NCI-H187 treated with DMSO at 0.1 percent for 48 hours (cell line): ENCODE results near the gene DNAJC4.

Experiments used
- DNase-seq: peaks from one replicate; lab custom pipeline; 2025; lab: John Stamatoyannopoulos, UW

Gene DNAJC4, protein sequence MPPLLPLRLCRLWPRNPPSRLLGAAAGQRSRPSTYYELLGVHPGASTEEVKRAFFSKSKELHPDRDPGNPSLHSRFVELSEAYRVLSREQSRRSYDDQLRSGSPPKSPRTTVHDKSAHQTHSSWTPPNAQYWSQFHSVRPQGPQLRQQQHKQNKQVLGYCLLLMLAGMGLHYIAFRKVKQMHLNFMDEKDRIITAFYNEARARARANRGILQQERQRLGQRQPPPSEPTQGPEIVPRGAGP

GRCh38 chr11:64230171-64230984, at the start of gene DNAJC4:
DNAJC4 (plus strand) TSS chr11:64230548; CDS start chr11:64230855, 307 bp downstream.
- DNase-seq = peak; percentile 71

DNA sequence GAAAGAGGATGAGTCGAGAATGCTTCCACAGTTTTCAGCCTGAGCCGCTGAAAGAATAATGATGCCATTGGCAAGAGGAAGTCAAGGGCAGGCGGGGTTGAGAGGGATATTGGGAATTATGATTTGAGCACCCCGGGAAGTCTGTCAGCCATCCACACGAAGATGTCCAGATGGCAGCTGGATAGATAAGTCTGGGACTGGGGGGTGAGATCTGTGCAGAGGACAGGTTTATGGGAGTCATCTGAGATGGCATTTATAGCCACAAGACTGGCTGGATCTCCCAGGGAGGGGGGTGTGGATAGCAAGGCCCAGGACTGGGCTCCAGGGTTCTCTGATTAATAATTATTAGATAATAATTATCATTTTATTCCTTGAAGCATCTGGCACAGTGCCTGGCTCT, 49.5 kb upstream of the DNAJC4 start:
- no peak for DNase-seq

DNA sequence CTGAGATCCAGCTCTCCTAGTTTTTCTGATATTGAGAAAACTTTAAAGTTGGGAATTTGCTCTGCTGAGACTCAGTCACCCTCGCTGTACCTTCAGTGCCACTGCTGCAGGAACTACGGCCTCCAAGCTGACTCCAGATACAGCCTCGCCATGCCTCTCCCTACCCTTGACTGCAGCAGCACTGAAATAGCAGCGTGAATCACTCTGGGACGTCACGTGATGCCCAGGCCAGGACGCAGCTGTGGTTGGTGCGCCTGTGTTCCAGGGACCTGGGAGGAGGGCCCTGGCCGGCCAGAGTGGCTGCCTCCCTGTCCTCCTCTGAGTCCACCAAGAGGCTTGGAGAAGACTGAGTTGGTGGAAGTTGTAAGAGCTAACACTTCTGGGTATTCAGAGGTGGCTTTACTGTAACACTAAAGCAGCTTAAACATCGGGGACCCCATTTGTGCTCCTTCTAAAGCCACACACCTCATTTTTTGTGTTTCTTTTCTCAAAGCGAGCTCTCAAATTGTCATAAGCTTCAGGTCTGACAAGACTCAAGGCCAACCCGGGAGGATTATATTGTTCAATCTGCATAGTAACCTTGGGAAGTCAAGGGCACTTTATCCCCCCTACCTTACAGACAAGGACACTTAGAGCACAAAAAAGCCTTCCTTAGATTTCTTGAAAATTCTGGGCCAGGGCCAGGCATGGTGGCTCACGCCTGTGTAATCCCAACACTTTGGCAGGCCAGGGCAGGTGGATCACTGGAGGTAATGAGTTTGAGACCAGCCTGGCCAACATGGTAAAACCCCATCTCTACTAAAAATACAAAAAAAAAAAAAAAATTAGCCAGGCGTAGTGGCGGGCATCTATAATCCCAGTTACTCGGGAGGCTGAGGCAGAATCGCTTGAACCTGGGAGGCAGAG, 48.6 kb upstream of the DNAJC4 start:
- DNase-seq = no peak

DNA sequence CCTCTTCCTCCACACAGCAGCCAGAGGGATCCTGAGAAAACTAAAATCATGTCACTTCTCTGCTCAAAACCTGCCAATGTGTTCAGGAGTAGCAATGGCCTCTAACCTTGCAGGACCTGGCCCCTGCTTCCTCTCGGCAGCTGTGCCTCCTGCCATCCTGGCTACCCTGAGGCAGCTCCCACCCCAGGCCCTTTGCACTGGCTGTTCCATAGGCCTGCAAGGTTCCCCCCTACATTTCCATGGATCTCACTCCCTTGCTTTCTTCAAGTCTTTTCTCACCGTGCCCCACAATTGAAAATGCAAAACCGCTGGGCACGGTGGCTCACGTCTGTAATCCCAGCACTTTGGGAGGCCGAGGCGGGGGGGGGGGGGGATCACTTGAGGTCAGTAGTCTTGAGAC, 46.5 kb upstream of the DNAJC4 start:
- no peak for DNase-seq

DNA sequence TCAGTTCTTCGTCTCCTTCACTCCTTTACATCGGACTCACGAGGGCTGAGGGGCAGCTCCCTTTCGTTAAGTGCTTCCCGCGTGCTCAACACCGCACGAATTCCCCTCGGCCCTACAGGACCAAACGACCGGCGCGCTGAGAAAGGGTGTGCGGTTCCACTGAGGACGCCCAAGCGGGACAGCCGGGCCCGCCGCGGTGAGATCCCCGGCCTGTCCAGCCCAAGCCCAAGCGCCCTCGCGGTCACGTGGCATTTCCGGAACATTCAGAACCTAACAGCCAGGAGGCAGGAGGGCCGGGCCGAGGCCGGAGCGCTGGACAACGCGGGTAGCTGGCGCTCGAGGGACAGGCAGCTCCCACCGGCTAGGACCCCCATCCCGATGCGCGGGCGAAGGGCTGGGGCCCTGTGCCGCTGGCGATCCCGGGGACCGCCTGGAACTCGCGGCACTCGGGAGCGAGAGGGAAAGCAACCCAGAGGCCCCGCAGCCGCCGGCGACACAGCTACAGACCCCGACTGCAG, 45.1 kb upstream of the DNAJC4 start:
- DNase-seq = no peak

DNA sequence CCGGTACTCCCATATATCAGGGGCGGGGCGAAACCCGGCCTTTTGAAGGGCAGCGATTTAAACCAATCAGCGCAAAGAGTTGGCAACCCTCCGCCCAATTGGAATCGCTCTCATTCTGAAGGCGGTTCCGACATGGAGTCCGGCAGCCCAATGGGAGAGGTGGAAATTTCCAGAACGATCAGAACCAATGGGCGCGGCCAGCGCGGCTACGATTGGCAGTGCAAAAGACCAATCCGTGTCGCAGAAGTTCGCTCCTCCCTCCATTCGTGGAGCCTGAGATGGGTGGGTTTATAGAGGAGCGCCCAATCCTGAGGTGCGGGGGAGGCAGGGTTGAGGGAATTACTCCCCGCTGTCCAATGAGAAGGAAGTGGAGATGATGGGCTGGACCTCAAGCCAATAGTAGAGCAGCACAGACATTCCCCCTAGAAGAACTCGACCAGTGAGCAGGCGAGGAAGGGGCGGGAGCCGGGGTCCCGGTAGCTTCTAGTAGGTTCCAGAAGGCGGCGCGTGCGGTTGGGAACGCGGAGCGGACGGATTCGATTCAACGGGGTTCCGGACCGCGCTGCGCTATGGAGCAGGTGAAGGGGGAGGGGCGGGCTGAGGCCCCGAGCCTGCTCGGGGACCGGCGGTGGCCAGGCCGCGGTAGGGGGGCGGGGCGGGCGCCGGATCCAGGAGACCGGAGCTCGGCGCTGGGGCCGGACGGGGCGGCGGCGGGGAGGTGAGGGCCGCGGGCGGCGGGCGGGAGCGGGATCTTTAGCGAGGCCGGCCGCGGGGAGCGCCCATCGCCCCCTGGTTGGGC, 44.5 kb upstream of the DNAJC4 start, which contains the start of gene STIP1:
Gene STIP1, plus strand, starts transcription at position 479 of the 799 bp plus-strand sequence. Its CDS starts 91 bp downstream, at position 570.
- DNase-seq = peak; percentile 99

DNA sequence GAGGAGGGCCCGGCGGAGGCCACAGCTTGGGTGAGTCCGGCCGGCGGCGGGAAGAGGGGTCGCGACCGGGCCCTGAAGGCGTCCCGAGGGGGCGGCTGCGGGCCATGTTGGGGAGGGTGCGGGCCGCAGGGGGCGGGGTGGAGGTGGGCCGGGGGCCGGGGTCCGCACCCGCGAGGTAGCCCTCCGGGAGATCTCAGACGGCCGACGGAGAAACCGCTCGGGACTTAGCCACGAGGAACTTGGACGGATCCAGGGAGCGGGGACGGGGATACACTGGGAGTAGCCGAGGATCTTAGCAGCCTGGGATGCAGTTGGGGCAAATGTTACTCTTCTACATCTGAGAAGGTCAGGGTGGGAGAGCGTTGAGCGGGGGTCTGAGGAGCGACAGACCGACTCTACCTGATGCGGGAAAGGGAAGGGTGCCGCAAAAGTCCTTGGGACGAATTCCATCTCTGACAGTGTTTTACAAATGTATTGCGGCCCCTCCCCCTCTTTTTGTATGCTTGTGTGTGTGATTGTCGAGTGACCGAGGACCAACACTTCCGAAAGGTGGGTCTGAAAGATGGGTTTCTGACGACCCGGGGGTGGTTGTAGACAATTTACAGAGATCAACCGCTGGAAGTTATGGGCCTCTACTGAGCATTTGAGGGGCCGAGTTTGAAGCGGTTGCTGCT, 43.7 kb upstream of the DNAJC4 start:
- no peak for DNase-seq

DNA sequence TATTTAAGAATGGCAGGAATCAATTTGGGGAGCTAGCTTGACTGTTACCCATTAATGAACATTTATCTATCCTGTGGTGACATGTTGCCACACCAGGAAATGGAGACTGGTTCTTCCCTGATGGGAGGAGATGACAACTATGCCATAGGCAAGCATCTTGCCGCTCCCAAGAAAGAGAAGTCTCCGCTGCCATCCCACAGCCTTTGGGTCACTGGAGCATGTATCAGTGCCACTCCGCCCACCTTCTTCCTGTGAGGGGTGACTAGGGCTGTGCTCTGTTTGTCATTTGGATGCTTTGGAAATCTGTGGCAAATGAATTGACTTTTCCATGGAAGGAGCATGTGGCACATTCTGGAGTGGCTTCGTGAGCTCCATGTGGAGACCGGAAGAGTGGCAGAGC, 37.9 kb upstream of the DNAJC4 start:
- DNase-seq = no peak

- no peak for DNase-seq
These were observed 33.7 kb upstream of the DNAJC4 start for GRCh38 chr11:64196626-64197025.

DNA sequence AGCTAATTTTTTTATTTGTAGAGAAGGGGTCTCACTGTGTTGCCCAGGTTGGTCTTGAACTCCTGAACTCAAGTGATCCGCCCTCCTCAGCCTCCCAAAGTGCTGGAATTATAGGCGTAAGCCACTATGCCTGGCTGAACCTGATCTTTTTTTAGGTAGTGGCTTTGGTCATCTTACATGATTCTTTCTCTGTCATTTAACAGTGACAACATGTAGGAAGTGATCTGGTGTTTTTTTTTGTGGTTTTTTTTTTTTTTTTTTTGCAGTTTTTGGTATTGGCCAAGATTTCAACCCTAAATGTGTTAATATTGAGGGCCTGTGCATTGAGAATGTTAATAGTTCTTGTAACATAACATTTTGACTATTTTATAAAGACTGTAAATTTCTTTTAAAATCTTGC, 31.8 kb upstream of the DNAJC4 start:
- DNase-seq = no peak

GRCh38 chr11:64201543-64201942, 28.8 kb upstream of the DNAJC4 start:
- no peak for DNase-seq

DNA sequence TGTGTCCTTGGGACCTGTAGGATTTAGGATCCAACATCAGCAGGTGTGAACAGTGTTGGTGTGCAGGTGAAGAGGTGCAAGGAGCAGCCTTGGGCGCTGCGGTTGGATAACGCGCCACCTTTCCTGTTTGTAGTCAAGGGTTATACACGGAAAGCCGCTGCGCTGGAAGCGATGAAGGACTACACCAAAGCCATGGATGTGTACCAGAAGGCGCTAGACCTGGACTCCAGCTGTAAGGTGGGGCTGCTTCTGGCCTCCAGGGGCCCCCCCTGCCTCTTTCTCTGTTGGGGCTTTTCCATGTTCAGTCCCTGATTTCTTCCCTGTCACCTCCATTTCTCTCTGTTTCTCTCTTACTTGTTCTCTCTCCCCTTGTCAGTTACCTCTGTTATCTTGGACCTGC, 27.4 kb upstream of the DNAJC4 start:
- no peak for DNase-seq

- no peak for DNase-seq
These were observed 26.8 kb upstream of the DNAJC4 start for GRCh38 chr11:64203421-64204079.

- no peak for DNase-seq
These were observed 26.3 kb upstream of the DNAJC4 start for GRCh38 chr11:64204080-64204440.

DNA sequence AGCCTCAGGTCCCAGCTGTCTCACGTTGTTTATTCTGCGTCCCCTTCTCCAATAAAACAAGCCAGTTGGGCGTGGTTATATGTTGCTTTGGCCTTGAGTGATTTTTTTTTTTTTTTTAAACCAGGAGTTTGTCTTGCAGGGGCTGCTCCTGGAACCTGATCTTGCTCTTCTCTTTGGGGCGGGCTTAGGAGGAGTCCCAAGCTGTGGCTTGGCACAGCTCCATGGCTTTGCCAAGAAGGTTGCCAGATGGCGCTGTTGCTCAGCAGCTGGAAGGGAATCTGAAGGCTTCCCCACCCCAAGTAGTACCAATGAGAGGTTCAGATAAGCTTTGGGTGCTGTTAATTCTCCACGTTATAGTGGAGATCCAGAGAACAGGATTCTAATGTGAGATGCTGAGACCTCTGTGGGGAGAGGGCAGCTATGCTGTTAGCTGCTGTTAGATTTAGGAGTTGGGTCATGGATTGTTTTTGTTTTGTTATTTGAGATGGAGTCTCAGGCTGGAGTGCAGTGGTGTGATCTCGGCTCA, 25.8 kb upstream of the DNAJC4 start:
- DNase-seq = peak; percentile 14

- DNase-seq = no peak
These were observed 23.7 kb upstream of the DNAJC4 start, which contains the start of gene FERMT3 for GRCh38 chr11:64206457-64207255. FERMT3 (plus strand) TSS chr11:64206721; CDS start chr11:64207365, 644 bp downstream.

DNA sequence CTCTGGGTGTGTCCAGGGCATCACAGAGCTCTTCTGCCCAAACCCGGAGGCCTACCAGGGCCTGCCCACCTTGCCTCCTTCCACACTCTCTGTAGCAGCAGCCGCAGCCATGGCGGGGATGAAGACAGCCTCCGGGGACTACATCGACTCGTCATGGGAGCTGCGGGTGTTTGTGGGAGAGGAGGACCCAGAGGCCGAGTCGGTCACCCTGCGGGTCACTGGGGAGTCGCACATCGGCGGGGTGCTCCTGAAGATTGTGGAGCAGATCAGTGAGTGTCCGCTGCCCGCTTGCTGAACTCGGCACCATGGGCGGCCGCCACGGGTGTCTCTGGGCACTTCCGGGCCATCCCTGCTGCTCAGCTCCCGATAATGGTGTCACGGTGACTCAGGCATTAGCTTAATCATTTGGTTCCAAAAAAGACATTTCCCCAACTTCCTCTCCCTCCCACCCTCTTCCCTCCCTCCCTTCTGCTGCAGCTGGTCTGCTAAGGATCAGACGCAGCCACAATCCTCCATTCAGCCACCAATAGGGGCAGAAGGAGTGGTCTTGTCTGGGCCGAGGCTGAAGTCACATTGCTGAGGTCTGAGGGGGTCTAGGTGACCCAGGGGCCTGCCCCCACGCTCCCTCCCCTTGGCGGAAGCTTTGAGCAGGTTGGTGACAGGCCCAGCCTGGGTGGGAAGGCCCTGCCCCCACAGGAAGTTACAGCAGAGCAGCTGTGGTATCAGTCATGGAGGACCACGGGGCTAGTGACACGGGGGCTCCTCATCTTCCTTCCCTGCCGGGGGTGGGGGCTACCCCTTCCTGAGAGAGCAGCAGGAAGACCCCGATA, 22.9 kb upstream of the DNAJC4 start:
- no peak for DNase-seq
